HCT116 (cell line): ENCODE data around the gene KRT85. TPM values are rescaled to one million over a fixed set of nuclear protein-coding genes. Genes with fewer than 3 reads are reported as not detected.
"Not testable (repeated sequence)": the region's sequence is repeated elsewhere in the genome, so short reads cannot be mapped to it uniquely, and the experiment has no call there.

Experiments
- ATAC-seq: fragments of 200-7000 bp; cut with Tn5 transposase; 2 replicates; pipeline ENCODE4 v1.9.1; 2020; ENCODE audit warnings: mild to moderate bottlenecking, moderate library complexity
- BruUV-seq: library from RNA; stranded (reverse); fragments of 400-500 nt; replicated peaks from 2 replicates; lab custom pipeline; 2021; lab: Mats Ljungman, UMichigan
- CTCF ChIA-PET: fragments of 300-600 bp; sonication (Branson Sonifier 250); formaldehyde crosslinking; loops from one replicate; lab custom pipeline; 2021; ENCODE audit warnings: antibody characterized with exemption; lab: Charles Lee
- POLR2A ChIA-PET: fragments of 300-600, 350-600 bp; sonication (Branson Sonifier 250); formaldehyde crosslinking; loops from one replicate; lab custom pipeline; 2021; ENCODE audit warnings: antibody characterized with exemption; lab: Charles Lee
- RAD21 ChIA-PET, 2 experiments: fragments of 300-600 bp; sonication (Branson Sonifier 250); formaldehyde crosslinking; loops; one replicate each; lab custom pipeline; 2023; ENCODE audit warnings: low total read pairs in 2 of 2; ENCODE audit not compliant: uncharacterized antibody in 2 of 2, unreplicated experiment in 2 of 2, low non-redundant PET in 1 of 2; lab: Charles Lee
- DNase-seq: peaks from one replicate; pipeline ENCODE4 v3.0.0-alpha.2; 2010; ENCODE audit warnings: low read depth, low spot score
- H2AFZ ChIP-seq: fragments of 200-600 bp; shearing (Covaris generic), sonication (generic); 2 replicates; pipeline ENCODE4 v1.6.1; 2017; ENCODE audit warnings: low read depth, mixed run types, mixed read lengths, antibody characterized with exemption, low read length; ENCODE audit not compliant: poor library complexity, severe bottlenecking
- H3K27ac ChIP-seq: 2 replicates; pipeline ENCODE4 v1.5.1; 2012; ENCODE audit warnings: low read depth, low read length
- H3K27me3 ChIP-seq: fragments of 200-600 bp; sonication (generic); 2 replicates; pipeline ENCODE4 v1.6.1; 2016; ENCODE audit warnings: mixed run types, low read length, mixed read lengths; ENCODE audit not compliant: insufficient read depth
- H3K36me3 ChIP-seq, 2 experiments: fragments of 200-500 bp in 1 of 2; fragments of 200-600 bp in 1 of 2; sonication (Bioruptor generic) in 1 of 2; sonication (generic) in 1 of 2; 2 replicates each; pipeline versions ENCODE4 v1.5.1 to v1.6.1; 2014 to 2016; ENCODE audit warnings: low read length in 2 of 2, inconsistent platforms in 1 of 2, mixed read lengths in 1 of 2, mixed run types in 1 of 2; ENCODE audit not compliant: insufficient read depth in 2 of 2, control insufficient read depth in 1 of 2
- H3K4me1 ChIP-seq, 2 experiments: fragments of 200-600 bp in 1 of 2; sonication (generic) in 1 of 2; 2 replicates each; pipeline versions ENCODE4 v1.5.1 to v1.6.1; 2012 to 2017; ENCODE audit warnings: low read length in 2 of 2, inconsistent platforms in 1 of 2, mild to moderate bottlenecking in 1 of 2, mixed read lengths in 1 of 2, mixed run types in 1 of 2, moderate library complexity in 1 of 2; ENCODE audit not compliant: insufficient read depth in 2 of 2, control insufficient read depth in 1 of 2
- H3K4me2 ChIP-seq: fragments of 200-600 bp; sonication (generic); 2 replicates; pipeline ENCODE4 v1.6.1; 2017; ENCODE audit warnings: mixed run types, low read length, mixed read lengths
- H3K4me3 ChIP-seq, 2 experiments: fragments of 200-600 bp in 1 of 2; sonication (generic) in 1 of 2; replicated peaks in 1 of 2; 2 replicates each; pipeline ENCODE4 v1.5.1; 2011 to 2016; ENCODE audit warnings: low read length in 2 of 2, control low read depth in 1 of 2, low read depth in 1 of 2, mild to moderate bottlenecking in 1 of 2, mixed read lengths in 1 of 2, mixed run types in 1 of 2
- H3K79me2 ChIP-seq: fragments of 200-600 bp; sonication (generic); 2 replicates; pipeline ENCODE4 v1.6.1; 2017; ENCODE audit warnings: mild to moderate bottlenecking, mixed run types, low read length, moderate library complexity, mixed read lengths; ENCODE audit not compliant: insufficient read depth
- H3K9ac ChIP-seq: fragments of 200-600 bp; sonication (generic); 2 replicates; pipeline ENCODE4 v1.6.1; 2016; ENCODE audit warnings: low read length, mixed read lengths
- H3K9me2 ChIP-seq: fragments of 200-600 bp; sonication (generic), shearing (Covaris generic); 2 replicates; pipeline ENCODE4 v1.6.1; 2017; ENCODE audit warnings: mixed run types, mild to moderate bottlenecking, moderate library complexity; ENCODE audit not compliant: insufficient read depth
- H3K9me3 ChIP-seq, 2 experiments: fragments of 200-500 bp in 1 of 2; fragments of 200-600 bp in 1 of 2; sonication (Bioruptor generic) in 1 of 2; sonication (generic) in 1 of 2; 2 replicates each; pipeline ENCODE4 v1.6.1; 2014 to 2017; ENCODE audit warnings: low read length in 2 of 2, mixed read lengths in 2 of 2, inconsistent platforms in 1 of 2, low read depth in 1 of 2, mild to moderate bottlenecking in 1 of 2, mixed run types in 1 of 2, moderate library complexity in 1 of 2; ENCODE audit not compliant: control insufficient read depth in 1 of 2, insufficient read depth in 1 of 2
- H4K20me1 ChIP-seq: fragments of 200-600 bp; sonication (generic), shearing (Covaris generic); 2 replicates; pipeline ENCODE4 v1.6.1; 2017; ENCODE audit warnings: mixed run types, mild to moderate bottlenecking, moderate library complexity; ENCODE audit not compliant: insufficient read depth
- CEBPB ChIP-seq: IDR thresholded peaks from 2 replicates; pipeline ENCODE4 v1.6.1; 2012; ENCODE audit warnings: low read depth
- CTCF ChIP-seq, 3 experiments: fragments of 200-600 bp in 1 of 3; sonication (generic) in 1 of 3; IDR thresholded peaks in 2 of 3; conservative IDR thresholded peaks in 1 of 3; 2 replicates each; pipeline ENCODE4 v1.5.1; 2012 to 2017; ENCODE audit warnings: low read depth in 2 of 3, low read length in 2 of 3, antibody characterized with exemption in 1 of 3, borderline replicate concordance in 1 of 3, control low read depth in 1 of 3, mild to moderate bottlenecking in 1 of 3, mixed read lengths in 1 of 3, mixed run types in 1 of 3, moderate library complexity in 1 of 3; ENCODE audit not compliant: insufficient read depth in 1 of 3
- ELF1 ChIP-seq: IDR thresholded peaks from 2 replicates; pipeline ENCODE4 v1.6.1; 2012; ENCODE audit warnings: low read depth, borderline replicate concordance
- POLR2A ChIP-seq: IDR thresholded peaks from 2 replicates; pipeline ENCODE4 v1.7.0; 2011; ENCODE audit warnings: borderline replicate concordance; ENCODE audit not compliant: insufficient read depth, insufficient read length; ENCODE audit errors: extremely low read depth
- SIN3A ChIP-seq: IDR thresholded peaks from 2 replicates; pipeline ENCODE4 v1.6.1; 2012; ENCODE audit warnings: low read depth
- SP1 ChIP-seq: IDR thresholded peaks from 2 replicates; pipeline ENCODE4 v1.6.1; 2012; ENCODE audit warnings: low read depth
- YY1 ChIP-seq: IDR thresholded peaks from 2 replicates; pipeline ENCODE4 v1.6.1; 2011; ENCODE audit warnings: low read length, low read depth, moderate library complexity, mild to moderate bottlenecking; ENCODE audit not compliant: insufficient replicate concordance; ENCODE audit errors: extremely low read depth
- ZBTB33 ChIP-seq: IDR thresholded peaks from 2 replicates; pipeline ENCODE4 v1.6.1; 2011; ENCODE audit warnings: mild to moderate bottlenecking, low read length, moderate library complexity; ENCODE audit not compliant: insufficient replicate concordance; ENCODE audit errors: extremely low read depth
- intact Hi-C: fragments of 100-400 bp; cut with micrococcal nuclease; formaldehyde crosslinking; loops from 2 replicates; pipeline ENCODE4 v1.10.0; 2022
- total RNA-seq: library from RNA; stranded (reverse); gene quantifications from one replicate; pipeline ENCODE4 v1.2.1, GENCODE V29; 2021; ENCODE audit not compliant: unreplicated experiment

Gene KRT85
- total RNA-seq, 1 experiment from 2014 or later: not detected

GRCh38 chr12:52411815-52412214, 44.5 kb upstream of the KRT85 start:
- H4K20me1 ChIP-seq: no peaks in the 10 kb centered on the region
- H3K36me3 ChIP-seq: no peaks in the 10 kb centered on the region
- ChIA-PET RAD21 (no interaction called here), CTCF (interaction anchor here (1.2 to 2.5 kb wide), 2 partner anchors 16 to 44 kb away, joined by 3 to 12 read pairs; no protein-coding TSS in a partner anchor), POLR2A (no interaction called here)
- H3K4me2 ChIP-seq: no peak overlapping the region
- no peaks in the 10 kb centered on the region for H3K9me2 ChIP-seq
- no TSS peak for BruUV-seq
- peaks cover 0 to 18% of the 10 kb centered on the region in 2 experiments; a peak in 1 of 4 replicates for H3K4me1 ChIP-seq
- H3K27me3 ChIP-seq: no peaks in the 10 kb centered on the region
- H3K9me3 ChIP-seq: no peaks in the 10 kb centered on the region
- ATAC-seq: no peak
- no peak overlapping the region for H3K27ac ChIP-seq
- intact Hi-C loops: no loop called here
- H2AFZ ChIP-seq: no peak overlapping the region
- H3K9ac ChIP-seq: no peak overlapping the region
- TF ChIP-seq ZBTB33 (no peak), ELF1 (no peak), POLR2A (no peak), SIN3A (no peak), CEBPB (no peak), YY1 (no peak), SP1 (no peak), CTCF (IDR thresholded peaks at IDR 0.05 in 2 of 3, conservative IDR thresholded peaks at IDR 0.05 in 1 of 3; ENCODE audit: borderline replicate concordance in 1 of 3, insufficient read depth in 1 of 3, low read depth in 2 of 3, low read length in 2 of 3) (no peak)
- H3K4me3 ChIP-seq: no peak overlapping the region
- H3K79me2 ChIP-seq: no peaks in the 10 kb centered on the region
- DNase-seq: no peak

- H3K36me3 ChIP-seq, H3K79me2 ChIP-seq, H3K27me3 ChIP-seq, DNase-seq, H2AFZ ChIP-seq, H3K4me2 ChIP-seq, POLR2A ChIA-PET, intact Hi-C loops, H3K9me2 ChIP-seq, H4K20me1 ChIP-seq, H3K9ac ChIP-seq, CTCF ChIA-PET, RAD21 ChIA-PET, H3K9me3 ChIP-seq, BruUV-seq, ATAC-seq, H3K4me3 ChIP-seq, H3K27ac ChIP-seq: not testable (repeated sequence)
- H3K4me1 ChIP-seq: peaks cover 0 to 11% of the 10 kb centered on the region in 2 experiments; a peak in 1 of 4 replicates
Measured at GRCh38 chr12:52410589-52411248, 43.4 kb upstream of the KRT85 start.
